CD4-positive, alpha-beta T cell treated with Interleukin-2 at 100 ng/mL for 4 hours (primary cell): ENCODE data around the gene LRRC27.

ENCODE experiments used
- DNase-seq: peaks from one replicate; pipeline ENCODE4 v3.0.0-alpha.2; 2020; ENCODE audit warnings: low spot score

Gene LRRC27

DNA sequence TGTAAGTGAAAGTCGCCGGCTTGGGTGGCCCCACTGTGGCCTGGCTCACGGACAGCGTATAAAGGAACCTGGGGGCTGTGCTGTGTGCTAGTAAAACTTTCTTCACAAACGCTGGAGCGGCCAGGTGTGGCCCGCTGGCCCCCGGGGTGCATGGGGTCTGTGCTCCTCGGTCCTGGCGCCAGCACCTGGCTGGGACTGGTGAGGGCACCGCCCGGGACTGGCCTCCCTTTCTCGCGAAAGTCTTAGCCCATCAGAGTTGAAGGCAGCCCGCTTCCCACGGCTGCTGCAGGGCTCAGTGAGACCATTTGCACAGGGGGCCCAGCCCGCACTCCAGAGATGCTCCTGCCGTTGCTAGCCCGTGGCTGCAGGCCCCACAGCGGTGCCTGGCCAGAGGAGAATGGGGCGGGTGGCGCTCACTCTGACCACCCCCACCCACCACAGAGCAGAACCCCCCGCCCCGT is 70.8 kb downstream of the LRRC27 start:
- no peak for DNase-seq

DNA sequence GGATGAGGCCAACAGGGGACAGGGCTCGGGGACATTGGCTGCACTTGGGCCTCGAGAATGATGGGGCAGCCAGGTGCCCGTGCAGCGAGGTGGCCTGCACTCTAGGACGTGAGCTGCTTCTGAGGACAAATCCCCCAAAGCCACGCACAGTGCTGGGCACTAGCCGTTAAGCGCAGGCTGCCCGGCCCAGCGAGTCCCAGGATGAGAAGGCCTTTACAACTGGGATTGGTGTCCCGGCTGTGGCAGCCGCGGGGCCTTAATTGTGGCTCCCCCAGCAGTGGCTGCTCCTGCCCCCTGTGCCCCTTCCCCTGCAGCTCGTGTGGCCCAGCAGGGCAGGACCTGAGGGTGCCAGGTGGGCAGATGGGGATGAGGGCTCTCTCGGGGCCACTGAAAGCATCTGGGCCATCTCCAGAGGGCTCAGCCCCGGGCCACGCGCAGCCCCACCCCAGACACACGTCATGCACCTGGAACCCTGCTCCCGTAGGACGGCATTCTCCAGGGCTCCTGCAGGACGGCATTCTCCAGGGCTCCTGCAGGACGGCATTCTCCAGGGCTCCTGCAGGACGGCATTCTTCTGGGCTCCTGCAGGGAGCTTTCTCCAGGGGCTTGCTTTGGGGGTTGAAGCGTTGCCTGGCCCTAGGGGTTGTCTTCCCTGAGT is 71.6 kb downstream of the LRRC27 start:
- DNase-seq: no peak

DNA sequence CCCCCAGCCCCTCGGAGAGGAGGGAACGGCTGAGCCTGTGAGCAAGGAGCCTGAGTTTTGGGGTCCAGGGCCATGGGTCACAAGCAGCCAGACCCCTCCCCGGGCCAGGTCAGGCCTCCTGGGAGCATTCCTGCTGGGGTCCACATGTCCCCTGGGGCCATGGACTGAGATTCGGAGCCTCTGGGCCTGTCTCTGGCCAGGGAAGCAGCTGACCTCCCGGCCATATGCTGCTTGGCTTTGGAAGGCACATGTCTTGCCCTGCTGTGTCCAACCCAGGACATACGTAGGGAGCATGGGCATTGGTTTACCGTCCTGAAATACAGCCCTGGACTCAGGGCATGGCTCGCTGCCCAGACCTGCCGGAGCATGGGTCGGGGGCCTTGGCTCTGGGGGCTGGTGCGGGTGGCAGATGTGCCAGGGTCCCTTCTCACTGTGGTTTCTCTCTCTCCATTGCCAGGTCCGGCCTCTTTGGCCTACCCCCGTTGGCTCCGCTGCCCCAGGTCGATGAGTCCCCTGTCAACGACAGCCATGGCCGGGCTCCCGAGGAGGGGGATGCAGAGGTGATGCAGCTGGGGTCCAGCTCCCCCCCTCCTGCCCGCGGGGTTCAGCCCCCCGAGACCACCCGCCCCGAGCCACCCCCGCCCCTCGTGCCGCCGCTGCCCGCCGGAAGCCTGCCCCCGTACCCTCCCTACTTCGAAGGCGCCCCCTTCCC is 72.3 kb downstream of the LRRC27 start:
- DNase-seq: no peak

DNA sequence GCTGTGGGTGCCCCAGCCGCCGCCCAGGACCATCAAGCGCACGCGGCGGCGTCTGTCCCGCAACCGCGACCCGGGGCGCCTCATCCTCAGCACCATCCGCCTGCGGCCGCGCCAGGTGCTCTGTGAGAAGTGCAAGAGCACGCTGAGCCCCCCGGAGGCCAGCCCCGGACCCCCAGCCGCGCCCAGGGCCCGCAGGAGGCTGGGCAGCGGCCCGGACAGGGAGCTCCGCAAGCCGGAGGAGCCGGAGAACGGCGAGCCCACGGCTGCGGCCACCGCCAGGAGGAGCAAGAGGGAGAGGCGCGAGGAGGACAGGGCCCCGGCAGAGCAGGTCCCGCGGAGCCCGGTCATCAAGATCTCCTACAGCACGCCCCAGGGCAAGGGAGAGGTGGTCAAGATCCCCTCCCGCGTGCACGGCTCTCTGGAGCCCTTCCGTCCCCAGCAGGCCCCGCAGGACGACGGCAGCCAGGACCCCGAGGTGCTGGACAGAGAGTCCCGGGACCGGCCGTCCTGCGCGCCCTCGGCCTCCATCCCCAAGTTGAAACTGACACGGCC is 73.0 kb downstream of the LRRC27 start:
- no peak for DNase-seq

DNA sequence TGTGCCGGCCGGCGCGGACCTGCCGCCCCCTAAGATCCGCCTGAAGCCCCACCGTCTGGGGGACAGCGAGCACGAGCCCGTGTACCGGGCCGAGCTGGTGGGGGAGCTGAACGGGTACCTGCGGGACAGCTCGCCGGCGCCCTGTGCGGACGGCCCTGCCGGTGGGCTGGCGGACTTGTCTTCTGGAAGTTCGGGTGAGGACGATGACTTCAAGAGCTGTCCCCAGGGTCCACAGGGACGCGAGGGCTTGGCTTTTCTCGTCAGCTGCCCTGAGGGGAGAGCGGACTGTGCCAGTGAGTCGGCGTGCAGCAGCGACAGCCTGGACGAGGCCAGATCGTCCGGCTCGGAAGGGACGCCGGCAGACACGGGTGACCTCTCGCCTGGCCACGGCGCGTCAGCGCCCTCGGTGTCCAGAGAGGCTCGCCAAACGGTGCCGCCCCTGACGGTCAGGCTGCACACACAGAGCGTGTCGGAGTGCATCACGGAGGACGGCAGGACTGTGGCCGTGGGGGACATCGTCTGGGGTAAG is 73.5 kb downstream of the LRRC27 start:
- no peak for DNase-seq

DNA sequence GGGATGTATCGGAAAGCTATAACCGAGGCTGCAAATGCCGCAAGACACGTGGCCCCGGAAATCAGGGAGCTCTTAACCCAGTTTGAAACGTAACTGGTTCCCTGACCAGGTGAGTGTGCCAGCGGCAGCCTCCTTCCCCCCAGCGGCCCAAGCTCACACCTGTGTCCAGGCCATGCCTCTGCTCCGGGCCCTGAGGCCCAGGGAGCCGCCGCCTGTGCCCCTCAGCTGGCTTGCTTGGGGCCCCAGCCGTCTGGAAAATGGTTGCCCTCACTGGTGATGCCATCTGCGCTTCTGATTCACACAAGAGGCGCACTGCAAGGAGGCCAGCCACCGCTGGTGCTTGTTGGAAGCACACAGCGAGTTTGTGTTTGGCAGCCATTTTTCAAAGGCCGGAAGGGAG is 74.2 kb downstream of the LRRC27 start:
- DNase-seq: no peak

DNA sequence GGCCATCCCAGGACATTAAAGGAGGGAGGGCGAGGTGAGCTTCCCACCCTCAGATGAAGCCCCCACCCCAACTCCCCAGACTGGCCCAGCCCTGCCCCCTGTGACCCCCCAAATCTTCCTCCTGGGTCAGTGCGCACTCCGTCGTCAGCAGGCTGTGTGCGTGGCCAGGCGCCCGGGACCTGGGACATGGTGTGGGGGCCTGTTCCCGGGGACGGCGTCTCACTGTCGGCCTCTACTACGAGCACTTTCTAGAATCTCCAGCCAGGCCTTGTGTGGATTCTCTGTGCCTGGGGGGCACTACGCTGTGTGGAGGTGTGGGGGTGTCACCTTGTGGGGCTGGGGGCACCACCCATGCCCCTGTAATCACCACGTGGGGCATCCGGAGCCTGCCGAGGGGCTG is 74.8 kb downstream of the LRRC27 start:
- no peak for DNase-seq

DNA sequence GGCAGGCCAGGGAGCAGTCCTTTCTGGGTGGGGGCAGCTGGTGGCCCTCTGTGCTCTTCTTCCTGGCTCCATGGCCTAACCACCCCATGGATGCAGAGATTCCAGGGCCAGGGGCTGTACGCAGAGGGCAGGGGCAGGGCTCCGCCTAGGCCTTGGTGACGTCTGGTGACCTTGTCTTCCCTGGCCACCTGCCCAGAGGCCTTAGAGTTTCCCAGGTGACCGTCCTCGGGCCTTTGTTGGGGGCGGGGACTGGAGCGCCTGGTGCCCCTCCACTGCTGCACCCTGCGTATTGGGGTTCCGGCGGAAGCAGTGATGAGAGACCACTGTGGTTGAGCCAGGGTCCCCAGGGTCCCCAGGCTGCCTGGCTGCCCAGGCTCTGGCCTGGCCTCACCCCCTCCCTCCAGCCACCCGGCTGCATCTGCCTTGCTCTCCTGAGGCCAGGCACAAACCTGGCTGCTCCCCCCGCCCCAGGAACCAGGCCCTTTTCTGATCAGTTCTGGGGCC is 75.3 kb downstream of the LRRC27 start:
- no peak for DNase-seq

DNA sequence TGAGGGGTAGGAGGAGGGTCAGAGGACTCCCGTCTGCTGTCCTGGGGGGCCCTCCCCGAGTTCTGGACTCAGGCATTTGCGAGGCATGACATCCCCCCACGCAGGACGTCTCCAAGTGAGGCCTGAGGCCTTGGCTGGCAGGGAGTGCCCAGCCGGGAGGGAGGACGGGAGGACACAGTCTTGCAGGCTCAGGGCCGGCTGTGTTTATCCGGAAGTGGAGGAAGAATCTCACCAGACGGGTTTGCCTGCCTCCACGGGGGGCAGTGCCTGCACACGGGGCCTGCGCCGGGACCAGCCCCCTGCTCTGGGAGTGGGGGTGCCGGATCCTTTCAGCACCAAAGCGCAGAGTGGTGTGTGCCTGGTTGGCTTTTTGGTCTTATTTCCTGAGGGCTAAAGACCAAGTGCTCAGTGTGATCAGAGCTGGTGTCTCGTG is 75.9 kb downstream of the LRRC27 start:
- no peak for DNase-seq

DNA sequence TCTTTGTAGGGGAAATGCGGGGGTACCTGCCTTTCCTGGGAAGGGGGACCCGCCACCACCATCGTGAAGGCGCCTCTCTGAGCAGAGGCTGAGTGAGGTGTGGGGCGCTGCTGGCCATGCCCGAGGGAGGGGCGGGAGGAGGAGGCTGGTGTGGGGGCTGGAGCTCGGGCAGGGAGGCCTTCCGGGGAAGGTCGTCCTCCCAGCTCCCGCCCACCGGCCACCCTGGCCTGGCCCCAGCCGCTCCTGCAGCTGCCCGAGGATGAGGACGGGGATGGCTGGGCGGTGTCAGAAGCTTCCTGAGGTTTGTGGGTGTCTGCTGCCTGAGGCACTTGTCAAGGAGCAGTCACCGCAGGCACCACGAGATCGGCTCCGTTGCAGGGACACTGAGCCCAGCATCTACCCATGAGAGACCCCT is 76.4 kb downstream of the LRRC27 start:
- DNase-seq: no peak

DNA sequence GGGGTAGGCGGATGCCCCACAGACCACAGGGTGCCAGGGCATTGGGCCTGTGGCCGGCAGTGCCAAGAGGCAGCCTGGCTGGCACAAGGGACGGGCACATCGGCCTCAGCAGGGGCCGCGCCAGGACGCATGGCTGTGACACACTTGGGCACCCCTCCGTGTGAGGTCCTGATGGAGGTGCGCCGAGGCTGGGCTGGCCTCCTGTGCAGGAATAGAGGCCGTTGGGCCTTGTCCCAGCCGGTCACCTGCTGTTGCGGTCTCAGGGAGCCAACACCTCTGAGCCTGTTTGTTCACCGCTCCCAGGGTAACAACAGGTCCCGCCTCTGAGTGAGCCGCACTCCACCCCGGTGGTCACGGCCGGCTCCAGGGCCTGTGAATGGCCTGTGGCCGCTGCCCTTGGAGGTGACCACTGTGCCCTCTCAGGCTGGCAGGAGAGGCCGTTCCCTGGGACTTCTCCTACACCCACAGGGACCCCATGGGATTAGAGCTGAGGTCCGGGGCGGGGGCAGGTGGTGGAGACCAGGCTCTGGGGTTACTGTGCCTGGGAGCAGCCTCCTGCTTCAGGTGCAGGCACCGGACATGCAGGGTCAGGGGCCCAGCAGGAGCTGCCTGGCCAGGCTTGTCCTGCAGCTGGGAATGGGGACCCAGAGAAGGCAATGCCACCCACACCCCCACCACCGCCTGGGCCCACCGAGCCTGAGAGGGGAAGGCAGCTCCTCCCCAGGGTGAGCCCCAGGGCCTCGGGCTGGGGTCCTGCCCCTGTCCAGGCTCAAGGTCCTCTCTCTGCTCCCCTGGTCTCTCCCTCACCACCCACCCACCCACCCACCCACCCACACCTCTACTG is 77.1 kb downstream of the LRRC27 start:
- DNase-seq: no peak

DNA sequence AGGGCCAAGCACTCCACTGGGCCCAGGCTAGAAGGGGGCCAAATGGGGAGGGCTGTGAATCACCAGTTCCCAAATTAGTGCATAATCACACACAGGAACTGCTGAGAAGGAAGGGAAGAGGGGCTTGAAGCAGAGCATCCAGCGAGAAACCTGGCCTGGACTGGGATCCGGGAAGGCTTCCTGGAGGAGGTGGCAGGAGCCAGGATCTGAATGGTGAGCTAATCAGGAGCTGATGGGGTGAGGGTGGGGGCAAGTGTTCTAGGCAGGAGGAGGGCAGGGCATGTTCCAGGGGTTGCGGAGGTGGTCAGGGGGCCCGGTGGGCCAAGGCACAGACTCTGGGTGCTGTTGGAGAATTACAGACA is 77.7 kb downstream of the LRRC27 start:
- DNase-seq: no peak

DNA sequence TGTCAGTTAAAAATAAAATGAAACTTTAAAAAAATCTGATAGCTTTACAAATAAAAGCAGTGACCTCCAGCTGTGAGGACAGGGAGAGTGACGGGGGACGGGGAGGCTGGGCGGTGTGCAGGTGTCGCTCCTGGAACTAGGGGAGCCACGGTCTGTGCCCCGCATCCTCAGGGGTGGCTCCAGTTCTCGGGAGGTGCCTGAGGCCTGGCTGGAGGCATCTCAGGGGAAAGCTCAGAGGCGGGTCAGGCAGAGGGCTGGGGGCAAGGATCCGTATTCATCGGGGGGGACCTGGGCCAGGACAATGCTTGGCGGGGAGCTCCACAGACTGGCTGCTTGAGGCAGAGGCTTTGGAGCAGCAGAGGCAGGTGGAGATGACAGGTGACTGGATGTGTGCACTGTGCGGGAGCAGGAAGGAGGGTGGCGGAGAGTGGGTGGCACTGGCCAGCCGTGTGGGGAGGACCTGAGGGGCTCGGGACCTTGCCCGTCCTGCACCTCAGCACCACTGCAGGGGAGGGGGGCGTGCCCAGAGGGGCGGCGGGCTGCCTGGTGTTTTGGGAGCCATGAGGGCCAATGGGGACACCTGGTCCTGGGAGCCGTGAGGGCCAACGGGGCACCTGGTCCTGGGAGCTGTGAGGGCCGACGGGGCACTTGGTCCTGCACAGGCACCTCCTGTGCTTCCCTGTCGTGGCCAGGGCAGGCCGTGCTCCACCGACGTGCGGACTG is 78.2 kb downstream of the LRRC27 start:
- no peak for DNase-seq

DNA sequence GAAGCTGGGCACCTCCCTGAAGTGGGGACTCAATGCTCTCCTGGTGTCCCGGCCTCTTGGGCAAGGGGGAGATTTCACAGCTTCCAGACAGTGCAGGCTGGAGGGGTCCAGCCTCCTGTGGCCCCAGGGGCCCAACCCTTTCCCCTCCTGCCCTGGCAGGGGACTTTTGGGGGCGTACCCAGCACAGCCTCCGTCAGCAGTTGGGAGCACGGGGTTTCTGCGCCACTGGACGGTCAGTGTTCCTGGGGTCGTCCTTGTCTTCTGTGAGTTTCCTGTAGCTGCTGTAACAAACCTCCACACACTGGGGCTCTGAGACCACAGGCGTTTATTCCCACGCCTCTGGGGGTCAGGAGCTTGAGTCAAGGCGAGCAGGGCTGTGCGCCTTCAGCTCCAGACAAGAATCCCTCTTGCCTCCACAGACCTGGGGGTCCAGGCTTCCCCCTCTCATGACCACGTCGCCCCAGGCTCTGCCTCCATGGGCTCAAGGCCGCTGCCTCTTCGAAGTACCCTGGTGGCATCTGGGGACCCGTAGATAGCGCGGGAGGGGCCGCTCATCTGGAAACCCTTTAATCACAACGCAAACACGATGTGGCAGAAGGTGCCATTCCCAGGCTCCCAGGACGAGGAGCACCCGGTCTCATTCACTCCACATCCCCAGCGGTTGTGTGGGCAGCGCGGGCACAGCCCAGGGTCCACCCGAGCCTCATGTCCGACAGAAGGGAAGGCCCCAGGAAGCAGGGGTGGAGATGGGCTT is 79.0 kb downstream of the LRRC27 start:
- no peak for DNase-seq

DNA sequence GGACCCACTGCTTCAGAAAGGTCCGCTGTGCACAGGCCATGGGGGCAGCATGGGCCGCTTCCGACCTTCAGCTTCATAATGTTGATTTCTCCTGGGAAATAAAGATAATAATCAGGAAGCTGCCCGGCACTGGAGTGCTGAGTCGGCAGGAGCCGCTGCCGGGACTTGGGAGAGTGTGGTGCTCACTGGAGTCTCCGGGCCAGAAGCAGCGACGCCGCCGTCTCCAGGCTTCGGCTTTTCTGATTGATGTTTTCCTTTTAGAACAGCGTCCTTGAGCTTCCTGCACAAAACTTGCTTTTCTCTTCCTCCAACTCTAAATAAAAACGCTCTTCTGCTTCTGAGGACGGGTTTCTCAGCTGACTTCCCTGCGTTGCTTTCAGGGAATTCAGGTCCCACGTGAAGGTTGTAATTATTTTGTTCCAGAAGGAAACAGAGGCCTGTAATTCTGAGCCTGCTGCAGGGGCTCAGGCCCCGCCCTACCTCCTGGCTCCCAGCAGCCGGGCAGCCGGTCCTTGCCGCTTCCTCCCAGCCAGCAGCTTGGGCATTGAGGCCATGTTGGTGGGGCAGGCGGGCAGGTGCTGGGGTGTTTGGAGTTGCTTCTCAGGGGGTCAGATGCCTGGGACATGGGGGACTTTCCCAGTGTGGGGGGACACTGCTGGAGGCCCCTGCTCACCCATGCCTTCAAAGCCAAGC is 79.7 kb downstream of the LRRC27 start:
- no peak for DNase-seq

DNA sequence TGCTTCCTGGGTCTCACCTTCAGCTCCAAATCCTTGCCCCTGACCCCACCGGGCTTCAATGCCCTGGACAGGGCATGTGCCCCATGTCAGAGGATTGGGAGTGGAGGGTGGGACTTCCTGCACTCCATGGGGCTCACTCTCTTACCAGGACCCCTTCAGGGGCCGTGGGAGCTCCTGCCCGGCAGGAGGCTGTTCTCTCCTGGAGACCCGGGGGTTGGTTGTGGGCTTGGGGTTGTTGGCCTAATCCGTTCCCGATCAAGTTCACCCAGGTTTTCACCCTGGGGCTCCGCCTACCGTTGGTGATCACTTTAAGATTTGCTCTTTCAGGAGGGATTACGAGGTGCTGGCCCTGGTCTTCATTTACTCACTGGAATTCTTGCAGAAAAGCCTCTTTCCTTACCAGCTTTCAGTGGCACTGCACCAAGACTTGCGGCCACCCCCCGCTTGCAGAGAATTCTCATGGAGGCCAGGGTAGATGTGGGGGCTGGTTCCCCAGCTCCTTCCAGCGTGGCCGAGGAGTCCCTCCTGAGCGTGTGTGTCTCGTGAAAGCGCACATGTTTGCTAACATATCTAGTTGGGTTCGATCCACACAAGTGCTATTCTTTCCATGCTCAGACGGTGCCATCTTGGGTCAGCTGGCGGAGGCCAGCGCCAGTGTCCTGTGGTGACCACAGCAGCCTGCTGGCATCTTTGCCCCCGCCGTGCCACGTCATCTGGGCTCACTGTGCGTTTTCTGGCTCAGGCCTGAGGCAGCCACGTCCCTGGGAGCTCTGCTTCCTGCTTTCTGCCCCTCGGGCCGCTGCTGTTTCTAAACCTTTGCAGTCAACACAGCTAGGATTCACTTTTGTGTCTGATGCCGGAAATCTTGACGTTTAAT is 80.6 kb downstream of the LRRC27 start:
- DNase-seq: no peak

DNA sequence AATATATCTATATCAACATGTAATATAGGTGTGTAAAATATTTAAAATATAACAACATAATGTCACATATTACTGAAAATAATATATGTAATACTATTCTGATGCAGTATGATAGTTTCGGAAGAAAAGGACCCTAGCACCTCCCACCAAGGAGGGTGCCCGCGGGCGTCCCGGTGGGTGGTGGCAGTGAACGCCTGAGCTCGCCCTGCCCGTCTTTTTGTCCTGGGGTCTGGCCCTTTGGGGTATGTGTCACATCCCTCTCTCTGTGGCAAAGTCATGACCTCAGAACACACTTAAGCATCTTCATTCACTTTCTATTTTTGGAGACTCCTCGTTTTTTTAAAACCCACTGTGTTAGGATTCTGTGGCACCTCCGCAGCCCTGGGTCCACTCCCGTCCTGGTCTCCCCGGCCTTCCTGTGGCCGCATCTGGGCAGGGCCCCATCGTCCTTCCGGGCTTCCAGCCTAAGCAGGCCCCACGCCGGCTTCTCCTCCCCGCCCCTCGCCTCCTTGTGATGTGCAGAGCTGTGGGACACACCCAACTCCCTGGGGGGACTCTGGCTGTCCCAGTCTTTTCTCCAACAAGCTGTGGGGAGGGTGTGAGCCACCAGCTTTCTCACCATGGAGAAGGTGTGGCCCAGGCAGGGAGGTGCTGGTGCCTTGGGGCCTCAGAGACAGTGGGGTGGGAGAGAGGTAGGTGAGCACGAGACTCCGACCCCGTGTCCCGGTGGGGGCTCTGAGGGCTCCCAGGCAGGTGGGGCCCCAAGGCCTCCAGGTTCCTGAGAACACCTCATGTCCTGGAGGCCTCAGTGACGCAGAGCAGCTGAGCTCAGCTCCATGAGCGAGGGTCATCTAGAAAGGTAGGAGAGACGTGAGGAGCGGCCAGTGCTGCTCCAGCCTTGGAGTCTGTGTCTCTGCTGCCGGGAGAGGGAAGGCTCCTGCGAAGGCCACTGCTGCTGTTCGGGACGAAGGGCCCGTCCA is 81.5 kb downstream of the LRRC27 start:
- DNase-seq: no peak
